Measurements from ENCODE around the gene EXOSC5.

The EXOSC5 gene

DNA sequence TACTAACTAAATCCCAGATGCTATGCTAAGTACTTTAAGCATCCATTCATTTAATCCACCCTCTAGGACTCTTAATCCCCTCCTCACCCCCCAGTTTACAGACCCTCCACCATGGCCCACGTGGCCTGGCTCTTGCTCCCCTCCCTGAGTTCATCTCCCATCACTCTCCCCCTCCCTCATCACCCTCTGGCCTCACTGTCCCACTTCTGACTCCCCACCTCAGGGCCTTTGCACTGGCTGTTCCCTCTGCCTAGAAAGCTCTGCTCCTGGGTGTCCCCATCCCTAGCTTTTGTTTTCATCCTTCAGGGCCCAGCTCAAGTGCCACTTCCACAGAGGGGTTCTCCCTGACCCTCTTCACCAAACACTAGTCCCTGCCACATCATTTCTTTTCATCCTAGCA lies 37.4 kb downstream of the EXOSC5 start:
- peaks cover 14 to 17% of the 10 kb centered on the region in 2 donors for H3K4me1 ChIP-seq (ENCODE audit: control insufficient read depth in 2 of 2, insufficient read depth in 2 of 2, low read length in 2 of 2)
- H3K9me3 ChIP-seq (ENCODE audit: control insufficient read depth in 2 of 2, low read length in 2 of 2), result no peaks in the 10 kb centered on the region
- no peak overlapping the region for H3K4me3 ChIP-seq (ENCODE audit: low read length in 2 of 2)
- H3K36me3 ChIP-seq (ENCODE audit: control insufficient read depth in 2 of 2, insufficient read depth in 2 of 2, low read length in 2 of 2), result no peaks in the 10 kb centered on the region
- H3K27me3 ChIP-seq (ENCODE audit: control insufficient read depth in 2 of 2, insufficient read depth in 2 of 2, low read length in 2 of 2), result no peaks in the 10 kb centered on the region
- no peak overlapping the region for H3K9ac ChIP-seq (ENCODE audit: low read depth in 1 of 2, low read length in 2 of 2)
- H3K27ac ChIP-seq (ENCODE audit: low read depth in 2 of 2, low read length in 2 of 2), result no peak overlapping the region

DNA sequence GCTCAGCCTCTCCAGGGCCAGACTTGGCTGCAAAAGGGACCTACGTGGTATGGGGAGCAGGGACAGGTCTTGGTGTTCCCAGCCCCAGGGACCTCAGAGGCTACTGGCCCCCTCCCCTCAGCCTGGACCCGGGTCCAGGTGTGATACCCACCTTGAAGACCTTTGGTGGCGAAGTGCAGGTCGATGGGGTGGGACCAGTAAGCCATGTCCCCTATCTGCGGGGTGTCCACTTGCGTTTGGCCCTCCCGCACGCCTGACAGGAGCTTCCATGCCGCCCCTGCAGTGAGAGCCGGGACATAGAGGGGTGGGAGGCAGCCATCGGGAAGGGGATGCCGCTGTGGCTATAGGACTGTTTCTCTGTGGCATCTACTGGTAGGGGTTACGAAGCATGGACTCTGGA lies 39.4 kb downstream of the EXOSC5 start:
- Histone ChIP-seq H3K27me3 (ENCODE audit: control insufficient read depth in 2 of 2, insufficient read depth in 2 of 2, low read length in 2 of 2) (peaks cover 0 to 4% of the 10 kb centered on the region in 2 donors), H3K27ac (ENCODE audit: low read depth in 2 of 2, low read length in 2 of 2) (no peak overlapping the region), H3K9ac (ENCODE audit: low read depth in 1 of 2, low read length in 2 of 2) (no peak overlapping the region), H3K36me3 (ENCODE audit: control insufficient read depth in 2 of 2, insufficient read depth in 2 of 2, low read length in 2 of 2) (no peaks in the 10 kb centered on the region), H3K4me1 (ENCODE audit: control insufficient read depth in 2 of 2, insufficient read depth in 2 of 2, low read length in 2 of 2) (peaks cover 11 to 14% of the 10 kb centered on the region in 2 donors), H3K9me3 (ENCODE audit: control insufficient read depth in 2 of 2, low read length in 2 of 2) (no peaks in the 10 kb centered on the region), H3K4me3 (ENCODE audit: low read length in 2 of 2) (no peak overlapping the region)

DNA sequence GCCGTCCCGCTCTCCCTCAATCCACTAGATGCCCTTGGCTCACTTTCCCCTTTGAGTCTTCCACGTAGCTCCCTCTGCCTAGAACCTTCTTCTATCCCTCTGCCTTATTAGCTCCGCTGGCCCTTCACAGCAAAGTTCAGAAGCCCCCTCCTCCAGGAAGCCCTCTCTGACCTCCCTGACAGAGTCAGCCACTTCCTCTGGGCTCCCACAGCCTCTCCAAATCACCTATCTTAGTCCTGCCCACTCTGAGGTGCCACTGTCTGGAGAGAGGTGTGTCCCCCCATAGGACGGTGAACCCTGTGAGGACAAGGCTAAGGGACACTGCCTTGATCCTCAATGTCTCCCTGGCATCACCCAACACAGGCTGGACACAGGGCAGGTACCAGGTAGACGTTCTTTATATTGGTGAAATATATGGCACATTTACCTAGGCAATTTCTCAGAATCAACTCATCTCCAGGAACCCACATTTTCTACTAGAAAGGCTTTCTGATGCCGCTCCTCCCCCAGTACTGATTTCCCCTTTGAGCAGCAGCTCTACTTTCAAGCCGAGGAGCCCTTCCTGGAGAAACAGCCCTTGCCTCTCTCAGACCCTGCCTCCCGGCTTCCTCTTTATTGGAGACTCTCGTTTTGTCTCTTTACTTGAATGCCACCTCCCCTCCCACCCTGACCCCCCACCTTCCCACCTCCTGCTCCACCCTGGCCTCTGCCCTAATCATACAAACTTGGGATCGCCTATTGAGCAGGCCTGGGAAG lies 40.0 kb downstream of the EXOSC5 start:
- H3K9me3 ChIP-seq (ENCODE audit: control insufficient read depth in 2 of 2, low read length in 2 of 2), result no peaks in the 10 kb centered on the region
- peaks cover 0 to 8% of the 10 kb centered on the region in 2 donors for H3K27me3 ChIP-seq (ENCODE audit: control insufficient read depth in 2 of 2, insufficient read depth in 2 of 2, low read length in 2 of 2)
- H3K9ac ChIP-seq (ENCODE audit: low read depth in 1 of 2, low read length in 2 of 2), result no peak overlapping the region
- H3K4me1 ChIP-seq (ENCODE audit: control insufficient read depth in 2 of 2, insufficient read depth in 2 of 2, low read length in 2 of 2), result peaks cover 8 to 10% of the 10 kb centered on the region in 2 donors
- peak overlapping the region in 1 of 2 donors; percentile 32 for H3K27ac ChIP-seq (ENCODE audit: low read depth in 2 of 2, low read length in 2 of 2)
- no peak overlapping the region for H3K4me3 ChIP-seq (ENCODE audit: low read length in 2 of 2)
- H3K36me3 ChIP-seq (ENCODE audit: control insufficient read depth in 2 of 2, insufficient read depth in 2 of 2, low read length in 2 of 2), result no peaks in the 10 kb centered on the region

DNA sequence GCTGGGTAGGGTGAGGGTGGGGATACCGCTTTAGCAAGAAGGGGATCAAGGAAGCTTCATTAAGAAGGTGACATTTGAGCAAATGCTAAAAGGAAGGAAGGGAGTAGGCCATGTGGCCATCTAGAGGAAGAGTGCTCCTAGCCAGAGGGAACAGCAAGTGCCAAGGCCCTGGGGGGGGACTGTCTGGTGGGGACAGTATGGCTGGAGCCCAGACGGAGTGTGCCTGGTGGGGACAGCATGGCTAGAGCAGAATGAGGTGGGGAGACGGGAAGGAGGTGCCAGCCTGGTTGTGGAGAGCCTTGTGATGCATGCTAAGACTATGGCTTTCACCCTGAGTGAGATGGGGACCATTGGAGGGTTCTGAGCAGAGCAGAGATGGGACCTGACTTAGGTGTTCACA lies 41.4 kb downstream of the EXOSC5 start:
- Histone ChIP-seq H3K4me1 (ENCODE audit: control insufficient read depth in 2 of 2, insufficient read depth in 2 of 2, low read length in 2 of 2) (peaks cover 15 to 18% of the 10 kb centered on the region in 2 donors), H3K27me3 (ENCODE audit: control insufficient read depth in 2 of 2, insufficient read depth in 2 of 2, low read length in 2 of 2) (peaks cover 0 to 17% of the 10 kb centered on the region in 2 donors), H3K9ac (ENCODE audit: low read depth in 1 of 2, low read length in 2 of 2) (no peak overlapping the region), H3K9me3 (ENCODE audit: control insufficient read depth in 2 of 2, low read length in 2 of 2) (no peaks in the 10 kb centered on the region), H3K4me3 (ENCODE audit: low read length in 2 of 2) (no peak overlapping the region), H3K36me3 (ENCODE audit: control insufficient read depth in 2 of 2, insufficient read depth in 2 of 2, low read length in 2 of 2) (no peaks in the 10 kb centered on the region), H3K27ac (ENCODE audit: low read depth in 2 of 2, low read length in 2 of 2) (no peak overlapping the region)

DNA sequence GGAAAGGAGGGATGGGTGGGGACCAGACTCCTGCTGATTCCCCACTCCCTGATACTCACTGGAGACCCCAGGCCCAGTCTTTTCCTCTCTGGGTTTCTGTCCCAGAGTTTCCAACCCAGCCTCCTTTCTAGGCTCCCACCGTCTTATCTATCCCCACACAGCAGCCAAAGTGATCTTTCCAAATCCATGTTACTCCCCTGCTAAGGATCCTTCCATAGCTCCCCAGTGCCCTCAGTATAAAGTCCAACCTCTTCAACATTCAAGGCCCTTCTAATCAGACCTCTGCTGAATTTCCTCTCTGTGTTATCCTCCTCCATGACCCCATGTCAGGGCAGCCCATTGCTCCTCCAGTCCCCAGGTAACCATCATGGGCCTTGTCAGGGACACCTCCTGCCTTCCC lies 42.1 kb downstream of the EXOSC5 start:
- Histone ChIP-seq H3K4me3 (ENCODE audit: low read length in 2 of 2) (no peak overlapping the region), H3K27me3 (ENCODE audit: control insufficient read depth in 2 of 2, insufficient read depth in 2 of 2, low read length in 2 of 2) (peaks cover 0 to 18% of the 10 kb centered on the region in 2 donors), H3K4me1 (ENCODE audit: control insufficient read depth in 2 of 2, insufficient read depth in 2 of 2, low read length in 2 of 2) (peaks cover 19 to 20% of the 10 kb centered on the region in 2 donors), H3K9ac (ENCODE audit: low read depth in 1 of 2, low read length in 2 of 2) (no peak overlapping the region), H3K27ac (ENCODE audit: low read depth in 2 of 2, low read length in 2 of 2) (no peak overlapping the region), H3K36me3 (ENCODE audit: control insufficient read depth in 2 of 2, insufficient read depth in 2 of 2, low read length in 2 of 2) (no peaks in the 10 kb centered on the region), H3K9me3 (ENCODE audit: control insufficient read depth in 2 of 2, low read length in 2 of 2) (no peaks in the 10 kb centered on the region)

DNA sequence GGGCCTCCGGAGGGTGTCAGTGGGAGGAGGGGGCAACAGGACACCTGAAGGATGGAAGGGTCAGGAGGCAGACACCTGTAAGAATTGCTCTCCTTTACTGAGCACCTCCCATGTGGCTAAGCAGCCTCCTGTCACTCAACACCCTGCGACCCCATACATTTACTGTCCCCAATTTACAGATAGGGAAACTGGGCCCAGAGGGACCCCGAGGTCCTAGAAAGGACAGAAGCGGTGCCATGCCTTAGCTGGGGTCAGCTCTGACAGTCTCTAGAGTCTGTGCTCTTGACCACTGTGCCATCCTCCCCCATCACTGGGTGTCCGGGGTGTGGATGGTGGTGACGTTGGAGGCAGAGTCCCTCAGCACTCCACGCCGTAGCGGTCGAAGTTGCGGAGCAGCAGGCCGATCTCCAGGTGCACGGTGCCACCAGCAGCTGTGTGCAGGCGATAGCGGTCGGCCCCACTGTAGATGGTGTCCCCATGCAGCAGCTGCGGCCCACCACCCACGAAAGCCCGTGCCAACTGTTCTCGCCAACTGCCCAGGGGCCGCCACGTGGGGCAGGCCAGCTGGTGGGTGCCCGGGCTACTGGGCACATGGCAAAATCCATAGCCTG lies 42.7 kb downstream of the EXOSC5 start:
- peaks cover 0 to 18% of the 10 kb centered on the region in 2 donors for H3K27me3 ChIP-seq (ENCODE audit: control insufficient read depth in 2 of 2, insufficient read depth in 2 of 2, low read length in 2 of 2)
- peak overlapping the region in 1 of 2 donors; percentile 55 for H3K9ac ChIP-seq (ENCODE audit: low read depth in 1 of 2, low read length in 2 of 2)
- no peaks in the 10 kb centered on the region for H3K36me3 ChIP-seq (ENCODE audit: control insufficient read depth in 2 of 2, insufficient read depth in 2 of 2, low read length in 2 of 2)
- H3K4me1 ChIP-seq (ENCODE audit: control insufficient read depth in 2 of 2, insufficient read depth in 2 of 2, low read length in 2 of 2), result peaks cover 19 to 20% of the 10 kb centered on the region in 2 donors
- no peaks in the 10 kb centered on the region for H3K9me3 ChIP-seq (ENCODE audit: control insufficient read depth in 2 of 2, low read length in 2 of 2)
- H3K27ac ChIP-seq (ENCODE audit: low read depth in 2 of 2, low read length in 2 of 2), result peak overlapping the region in 1 of 2 donors; percentile 77
- H3K4me3 ChIP-seq (ENCODE audit: low read length in 2 of 2), result peak overlapping the region; percentile 20 to 51

DNA sequence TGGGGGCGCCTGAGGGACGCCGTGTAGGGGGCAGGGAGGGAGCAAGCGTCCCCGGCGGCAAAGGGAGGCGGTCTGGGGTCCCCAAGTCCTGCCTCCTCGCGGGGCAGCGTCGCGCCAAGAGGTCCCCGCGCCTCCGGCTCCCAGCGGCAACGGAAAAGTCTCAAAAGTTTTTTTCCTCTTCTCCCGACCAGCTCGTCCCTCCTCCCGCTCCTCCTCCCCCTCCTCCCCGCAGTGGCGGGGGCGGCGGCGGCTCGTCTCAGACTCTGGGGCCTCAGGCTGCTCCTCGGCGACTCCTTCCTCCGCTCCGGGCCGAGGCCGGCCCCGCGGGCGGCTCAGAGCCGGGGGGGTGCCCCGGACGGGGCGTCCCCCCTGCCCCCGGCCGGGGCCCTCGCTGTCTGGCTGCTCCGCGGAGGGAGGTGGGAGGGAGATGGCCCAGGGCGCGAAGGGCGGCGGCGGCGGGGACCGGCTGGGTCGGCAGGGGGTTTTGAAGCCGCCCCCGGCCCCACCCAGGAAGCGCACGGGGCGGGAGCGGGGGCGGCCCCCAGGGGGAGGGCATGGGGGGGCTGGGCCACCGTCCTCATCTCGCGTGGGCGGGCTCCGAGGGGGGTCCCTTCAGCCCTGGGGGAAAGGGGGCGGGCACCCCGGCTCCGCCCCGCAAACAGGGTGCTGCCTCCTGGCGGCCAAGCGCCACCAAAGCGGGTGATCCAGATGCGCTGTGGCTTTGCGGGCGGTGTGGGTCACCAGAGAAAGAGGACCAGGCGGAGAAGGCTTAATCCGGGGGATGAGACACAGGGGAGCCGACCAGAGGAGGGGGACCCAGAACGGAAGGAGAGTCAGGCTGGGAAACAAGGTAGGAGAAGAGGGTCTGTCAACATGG lies 43.5 kb downstream of the EXOSC5 start, which contains the start of gene TGFB1:
TSS of gene TGFB1 (minus strand) at position 457 of the 877 bp plus-strand sequence. CDS start 878 bp downstream, outside the sequence.
- Histone ChIP-seq H3K36me3 (ENCODE audit: control insufficient read depth in 2 of 2, insufficient read depth in 2 of 2, low read length in 2 of 2) (no peaks in the 10 kb centered on the region), H3K9ac (ENCODE audit: low read depth in 1 of 2, low read length in 2 of 2) (peak within 1 kb of the TSS; percentile 67 to 77), H3K27me3 (ENCODE audit: control insufficient read depth in 2 of 2, insufficient read depth in 2 of 2, low read length in 2 of 2) (peaks cover 0 to 18% of the 10 kb centered on the region in 2 donors), H3K4me3 (ENCODE audit: low read length in 2 of 2) (peak within 1 kb of the TSS; percentile 66 to 80), H3K4me1 (ENCODE audit: control insufficient read depth in 2 of 2, insufficient read depth in 2 of 2, low read length in 2 of 2) (peaks cover 19 to 20% of the 10 kb centered on the region in 2 donors), H3K9me3 (ENCODE audit: control insufficient read depth in 2 of 2, low read length in 2 of 2) (no peaks in the 10 kb centered on the region), H3K27ac (ENCODE audit: low read depth in 2 of 2, low read length in 2 of 2) (peak within 1 kb of the TSS; percentile 77)

DNA sequence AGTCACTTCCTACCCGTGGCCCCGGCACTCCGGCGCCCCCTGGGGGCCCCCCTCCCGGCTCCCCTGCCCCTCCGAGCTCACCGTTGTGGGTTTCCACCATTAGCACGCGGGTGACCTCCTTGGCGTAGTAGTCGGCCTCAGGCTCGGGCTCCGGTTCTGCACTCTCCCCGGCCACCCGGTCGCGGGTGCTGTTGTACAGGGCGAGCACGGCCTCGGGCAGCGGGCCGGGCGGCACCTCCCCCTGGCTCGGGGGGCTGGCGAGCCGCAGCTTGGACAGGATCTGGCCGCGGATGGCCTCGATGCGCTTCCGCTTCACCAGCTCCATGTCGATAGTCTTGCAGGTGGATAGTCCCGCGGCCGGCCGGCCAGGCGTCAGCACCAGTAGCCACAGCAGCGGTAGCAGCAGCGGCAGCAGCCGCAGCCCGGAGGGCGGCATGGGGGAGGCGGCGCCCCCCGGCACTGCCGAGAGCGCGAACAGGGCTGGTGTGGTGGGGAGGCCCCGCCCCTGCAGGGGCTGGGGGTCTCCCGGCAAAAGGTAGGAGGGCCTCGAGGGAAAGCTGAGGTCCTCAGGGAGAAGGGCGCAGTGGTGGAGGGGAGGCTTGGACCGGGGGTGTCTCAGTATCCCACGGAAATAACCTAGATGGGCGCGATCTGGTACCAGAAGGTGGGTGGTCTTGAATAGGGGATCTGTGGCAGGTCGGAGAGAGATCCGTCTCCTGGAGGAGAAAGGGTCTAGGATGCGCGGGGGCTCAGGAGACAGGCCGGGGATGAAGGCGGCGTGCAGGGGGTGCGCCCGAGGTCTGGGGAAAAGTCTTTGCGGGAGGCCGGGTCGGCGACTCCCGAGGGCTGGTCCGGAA lies 44.3 kb downstream of the EXOSC5 start:
- Histone ChIP-seq H3K27ac (ENCODE audit: low read depth in 2 of 2, low read length in 2 of 2) (peak overlapping the region; percentile 77), H3K4me1 (ENCODE audit: control insufficient read depth in 2 of 2, insufficient read depth in 2 of 2, low read length in 2 of 2) (peaks cover 19 to 20% of the 10 kb centered on the region in 2 donors), H3K36me3 (ENCODE audit: control insufficient read depth in 2 of 2, insufficient read depth in 2 of 2, low read length in 2 of 2) (no peaks in the 10 kb centered on the region), H3K9ac (ENCODE audit: low read depth in 1 of 2, low read length in 2 of 2) (peak overlapping the region; percentile 67 to 77), H3K27me3 (ENCODE audit: control insufficient read depth in 2 of 2, insufficient read depth in 2 of 2, low read length in 2 of 2) (peaks cover 0 to 18% of the 10 kb centered on the region in 2 donors), H3K9me3 (ENCODE audit: control insufficient read depth in 2 of 2, low read length in 2 of 2) (no peaks in the 10 kb centered on the region), H3K4me3 (ENCODE audit: low read length in 2 of 2) (peak overlapping the region; percentile 66 to 80)

DNA sequence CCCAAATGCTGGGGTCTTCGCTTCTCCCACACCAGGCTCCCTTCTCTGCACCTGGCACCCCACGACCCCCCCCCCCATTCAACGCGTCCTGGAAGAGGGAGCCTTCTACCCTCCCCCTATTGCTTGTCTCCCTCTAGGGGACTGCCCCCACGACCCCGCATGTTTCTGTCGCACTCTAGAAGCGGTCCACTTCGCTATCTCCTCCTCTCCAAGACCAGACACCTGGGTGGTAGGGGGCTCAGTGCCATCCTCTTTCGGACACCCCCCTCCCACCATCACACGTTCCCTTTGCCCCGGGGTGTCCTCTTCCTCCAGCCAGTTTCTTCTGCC lies 44.9 kb downstream of the EXOSC5 start:
- peaks cover 0 to 18% of the 10 kb centered on the region in 2 donors for H3K27me3 ChIP-seq (ENCODE audit: control insufficient read depth in 2 of 2, insufficient read depth in 2 of 2, low read length in 2 of 2)
- no peaks in the 10 kb centered on the region for H3K36me3 ChIP-seq (ENCODE audit: control insufficient read depth in 2 of 2, insufficient read depth in 2 of 2, low read length in 2 of 2)
- H3K4me1 ChIP-seq (ENCODE audit: control insufficient read depth in 2 of 2, insufficient read depth in 2 of 2, low read length in 2 of 2), result peaks cover 19 to 20% of the 10 kb centered on the region in 2 donors
- H3K4me3 ChIP-seq (ENCODE audit: low read length in 2 of 2), result peak overlapping the region; percentile 66 to 80
- peak overlapping the region; percentile 67 to 72 for H3K9ac ChIP-seq (ENCODE audit: low read depth in 1 of 2, low read length in 2 of 2)
- H3K27ac ChIP-seq (ENCODE audit: low read depth in 2 of 2, low read length in 2 of 2), result peak overlapping the region; percentile 77
- H3K9me3 ChIP-seq (ENCODE audit: control insufficient read depth in 2 of 2, low read length in 2 of 2), result no peaks in the 10 kb centered on the region
